ENCODE data around the gene DLGAP1. TPM values are rescaled to one million over a fixed set of nuclear protein-coding genes. Genes with fewer than 3 reads are reported as not detected.

The DLGAP1 gene
- total and polyA plus RNA-seq, 2 experiments from 2014 or later, result 3.1 to 6.5 TPM

DNA sequence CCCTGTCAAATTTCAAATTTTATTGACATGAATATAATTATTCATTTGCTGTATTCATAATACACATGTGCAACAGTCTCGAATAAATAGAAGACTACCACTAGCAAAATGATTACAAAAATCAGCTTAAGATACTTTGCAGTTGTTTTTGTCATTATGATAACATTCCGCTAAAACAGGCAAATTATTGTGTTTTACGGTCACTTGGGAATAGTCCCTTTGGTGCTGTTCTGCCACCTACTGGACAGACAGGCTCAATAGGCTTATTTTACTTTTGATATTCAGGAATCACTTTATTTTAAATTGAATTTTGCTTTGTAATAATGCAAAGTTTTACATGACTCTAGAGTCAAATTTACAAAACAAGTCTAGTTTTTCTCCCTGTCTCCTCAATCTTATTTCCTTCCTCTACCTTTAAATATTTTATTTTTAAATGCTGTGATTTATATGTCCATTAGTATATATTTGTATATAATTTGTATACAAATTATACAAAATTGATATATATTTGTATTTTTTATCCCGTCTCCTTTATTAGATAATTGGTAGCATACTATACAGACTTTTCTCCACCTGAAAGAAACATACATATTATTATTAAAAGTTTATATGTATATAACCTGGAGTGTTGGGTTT, 456.3 kb downstream of the DLGAP1 start:
- H3K4me2 ChIP-seq, result peak overlapping the region; percentile 55
- no peak overlapping the region for H2AFZ ChIP-seq
- H3K9me2 ChIP-seq (replicated peaks; ENCODE audit: insufficient read depth), result no peaks in the 10 kb centered on the region
- no peaks in the 10 kb centered on the region for H3K4me1 ChIP-seq (ENCODE audit: insufficient read depth)
- TF ChIP-seq, protein P1, sequence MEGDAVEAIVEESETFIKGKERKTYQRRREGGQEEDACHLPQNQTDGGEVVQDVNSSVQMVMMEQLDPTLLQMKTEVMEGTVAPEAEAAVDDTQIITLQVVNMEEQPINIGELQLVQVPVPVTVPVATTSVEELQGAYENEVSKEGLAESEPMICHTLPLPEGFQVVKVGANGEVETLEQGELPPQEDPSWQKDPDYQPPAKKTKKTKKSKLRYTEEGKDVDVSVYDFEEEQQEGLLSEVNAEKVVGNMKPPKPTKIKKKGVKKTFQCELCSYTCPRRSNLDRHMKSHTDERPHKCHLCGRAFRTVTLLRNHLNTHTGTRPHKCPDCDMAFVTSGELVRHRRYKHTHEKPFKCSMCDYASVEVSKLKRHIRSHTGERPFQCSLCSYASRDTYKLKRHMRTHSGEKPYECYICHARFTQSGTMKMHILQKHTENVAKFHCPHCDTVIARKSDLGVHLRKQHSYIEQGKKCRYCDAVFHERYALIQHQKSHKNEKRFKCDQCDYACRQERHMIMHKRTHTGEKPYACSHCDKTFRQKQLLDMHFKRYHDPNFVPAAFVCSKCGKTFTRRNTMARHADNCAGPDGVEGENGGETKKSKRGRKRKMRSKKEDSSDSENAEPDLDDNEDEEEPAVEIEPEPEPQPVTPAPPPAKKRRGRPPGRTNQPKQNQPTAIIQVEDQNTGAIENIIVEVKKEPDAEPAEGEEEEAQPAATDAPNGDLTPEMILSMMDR (IDR thresholded peaks at IDR 0.05; ENCODE audit: poor library complexity), result peak; percentile 88
- TF ChIP-seq EZH2 (IDR thresholded peaks at IDR 0.05; ENCODE audit: borderline replicate concordance) (no peak), EZH2phosphoT487 (IDR thresholded peaks at IDR 0.05; ENCODE audit: low read depth, severe bottlenecking, unreplicated experiment) (no peak)
- no peak overlapping the region for H3K4me3 ChIP-seq
- peak; percentile 60 for DNase-seq (ENCODE audit: low spot score)
- no peaks in the 10 kb centered on the region for H3K9me3 ChIP-seq (ENCODE audit: low read depth)
- no peaks in the 10 kb centered on the region for H3K36me3 ChIP-seq (replicated peaks; ENCODE audit: insufficient read depth, low read depth)
- H3K79me2 ChIP-seq, result no peaks in the 10 kb centered on the region
- no peaks in the 10 kb centered on the region for H3K27me3 ChIP-seq
- no peaks in the 10 kb centered on the region for H4K20me1 ChIP-seq (ENCODE audit: insufficient read depth, poor library complexity, severe bottlenecking)
- WGBS (ENCODE audit: low lambda C conversion rate, missing lambda C conversion rate), result 19% methylated on average over 4 of the region's 4 CpGs
- H3K27ac ChIP-seq, result no peak overlapping the region

DNA sequence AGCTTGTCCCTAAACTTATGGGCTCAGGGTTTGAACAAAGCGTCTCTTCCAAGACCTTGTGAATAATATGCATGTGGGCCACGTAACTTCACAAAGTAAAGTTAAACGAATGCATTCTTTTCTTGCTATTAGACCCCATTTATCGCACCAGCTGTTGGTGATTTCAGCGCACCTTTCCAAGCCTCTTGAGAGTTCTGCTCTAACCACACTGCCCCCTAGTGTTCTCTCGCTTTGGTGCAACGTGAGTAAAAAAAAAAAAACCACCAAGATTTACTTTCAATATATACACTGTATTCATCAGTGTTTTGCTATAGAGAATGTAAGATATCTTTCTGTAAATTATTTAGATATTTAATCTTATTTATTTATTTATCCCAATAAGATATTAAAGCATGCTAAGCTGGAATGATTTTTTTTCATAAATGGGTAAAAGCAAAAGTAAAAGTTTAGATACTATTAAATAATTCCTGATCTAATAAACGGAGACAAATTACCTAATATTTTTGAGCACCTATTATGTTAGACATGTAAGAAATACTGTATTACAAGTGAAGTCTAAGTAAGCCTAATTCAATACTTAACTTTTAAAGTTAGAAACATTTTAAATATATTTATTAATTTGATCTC, 459.5 kb downstream of the DLGAP1 start:
- no peaks in the 10 kb centered on the region for H3K9me2 ChIP-seq (replicated peaks; ENCODE audit: insufficient read depth)
- H3K27ac ChIP-seq, result no peak overlapping the region
- no peaks in the 10 kb centered on the region for H3K4me1 ChIP-seq (ENCODE audit: insufficient read depth)
- no peaks in the 10 kb centered on the region for H3K36me3 ChIP-seq (replicated peaks; ENCODE audit: insufficient read depth, low read depth)
- H3K9me3 ChIP-seq (ENCODE audit: low read depth), result no peaks in the 10 kb centered on the region
- no peak overlapping the region for H3K4me3 ChIP-seq
- WGBS (ENCODE audit: low lambda C conversion rate, missing lambda C conversion rate), result 20% methylated on average over 8 of the region's 8 CpGs
- peak; percentile 87 for DNase-seq (ENCODE audit: low spot score)
- H3K4me2 ChIP-seq, result peak overlapping the region; percentile 54
- no peaks in the 10 kb centered on the region for H3K27me3 ChIP-seq
- no peaks in the 10 kb centered on the region for H3K79me2 ChIP-seq
- H4K20me1 ChIP-seq (ENCODE audit: insufficient read depth, poor library complexity, severe bottlenecking), result no peaks in the 10 kb centered on the region
- H2AFZ ChIP-seq, result no peak overlapping the region
- TF ChIP-seq, protein P1 (IDR thresholded peaks at IDR 0.05; ENCODE audit: poor library complexity), result peak; percentile 93
- no peak for TF ChIP-seq EZH2phosphoT487 (IDR thresholded peaks at IDR 0.05; ENCODE audit: low read depth, severe bottlenecking, unreplicated experiment)
- TF ChIP-seq EZH2 (IDR thresholded peaks at IDR 0.05; ENCODE audit: borderline replicate concordance), result no peak

DNA sequence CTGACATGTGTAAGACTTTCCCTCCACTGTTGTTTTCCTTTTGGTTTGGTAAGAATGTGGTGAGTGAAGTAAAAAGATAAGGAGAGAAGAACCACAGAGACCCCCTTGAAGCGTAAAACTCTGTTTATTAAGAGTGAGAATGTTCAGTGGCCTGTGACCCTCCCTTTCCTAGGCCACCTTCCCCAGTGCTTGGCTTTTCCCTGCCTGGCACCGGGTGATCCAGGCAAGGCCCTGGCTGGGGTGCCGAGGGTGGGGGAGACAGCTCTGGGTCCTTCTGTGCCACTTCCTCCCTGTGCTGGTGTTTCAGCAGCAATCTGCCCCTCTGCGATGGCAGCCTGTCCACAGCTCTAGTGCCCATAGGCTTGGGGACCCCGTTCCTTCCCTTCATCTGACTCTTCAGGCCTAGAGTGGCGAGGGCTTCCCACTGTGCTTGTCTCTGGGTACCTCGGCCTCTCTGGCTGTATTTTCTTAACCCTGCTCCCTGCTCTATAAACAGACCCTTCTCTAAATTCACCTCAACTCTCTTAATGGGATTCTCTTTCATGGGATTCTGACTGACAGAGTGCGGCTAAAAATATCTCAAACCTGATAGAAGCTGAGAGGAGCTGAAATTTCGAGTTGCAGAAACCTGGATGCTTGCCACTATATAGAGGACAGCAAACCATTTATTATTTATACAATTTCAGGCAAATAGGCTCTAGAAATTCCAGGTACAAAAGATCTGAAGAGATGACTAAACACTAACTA, 461.0 kb downstream of the DLGAP1 start:
- Histone ChIP-seq H3K36me3 (replicated peaks; ENCODE audit: insufficient read depth, low read depth) (no peaks in the 10 kb centered on the region), H3K4me3 (no peak overlapping the region), H3K9me2 (replicated peaks; ENCODE audit: insufficient read depth) (no peaks in the 10 kb centered on the region), H3K27ac (no peak overlapping the region), H3K9me3 (ENCODE audit: low read depth) (no peaks in the 10 kb centered on the region), H3K4me2 (no peak overlapping the region), H3K79me2 (no peaks in the 10 kb centered on the region), H3K4me1 (ENCODE audit: insufficient read depth) (no peaks in the 10 kb centered on the region), H3K27me3 (no peaks in the 10 kb centered on the region), H4K20me1 (ENCODE audit: insufficient read depth, poor library complexity, severe bottlenecking) (no peaks in the 10 kb centered on the region), H2AFZ (no peak overlapping the region)
- TF ChIP-seq EZH2 (IDR thresholded peaks at IDR 0.05; ENCODE audit: borderline replicate concordance), result no peak
- TF ChIP-seq EZH2phosphoT487 (IDR thresholded peaks at IDR 0.05; ENCODE audit: low read depth, severe bottlenecking, unreplicated experiment), result no peak
- DNase-seq (ENCODE audit: low spot score), result no peak
- 84% methylated on average over 9 of the region's 9 CpGs for WGBS (ENCODE audit: low lambda C conversion rate, missing lambda C conversion rate)

DNA sequence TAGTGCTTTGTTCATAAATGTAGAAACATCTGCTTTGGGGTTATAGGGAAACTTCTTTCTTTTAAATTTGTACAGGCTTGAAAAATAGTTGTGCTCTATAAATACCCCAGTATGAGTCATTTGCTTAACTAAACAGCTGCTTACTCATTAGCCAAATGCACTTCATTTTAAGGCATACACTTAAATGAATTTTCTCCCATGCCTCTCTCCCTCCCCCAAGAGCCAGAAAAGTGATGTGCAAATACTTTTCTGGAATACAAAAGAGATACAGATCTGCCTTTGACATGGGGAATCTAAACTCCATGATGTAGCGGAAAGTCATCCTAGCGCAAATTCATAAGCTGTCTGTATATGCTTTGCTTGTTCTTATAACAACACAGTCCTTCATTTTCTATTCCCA, 469.4 kb downstream of the DLGAP1 start:
- no peaks in the 10 kb centered on the region for H4K20me1 ChIP-seq (ENCODE audit: insufficient read depth, poor library complexity, severe bottlenecking)
- H3K9me3 ChIP-seq (ENCODE audit: low read depth), result no peaks in the 10 kb centered on the region
- no peaks in the 10 kb centered on the region for H3K36me3 ChIP-seq (replicated peaks; ENCODE audit: insufficient read depth, low read depth)
- no peak for TF ChIP-seq EZH2phosphoT487 (IDR thresholded peaks at IDR 0.05; ENCODE audit: low read depth, severe bottlenecking, unreplicated experiment)
- TF ChIP-seq, protein P1 (IDR thresholded peaks at IDR 0.05; ENCODE audit: poor library complexity), result no peak
- TF ChIP-seq EZH2 (IDR thresholded peaks at IDR 0.05; ENCODE audit: borderline replicate concordance), result no peak
- H3K27me3 ChIP-seq, result no peaks in the 10 kb centered on the region
- no peak overlapping the region for H3K4me3 ChIP-seq
- 94% methylated on average over 2 of the region's 2 CpGs for WGBS (ENCODE audit: low lambda C conversion rate, missing lambda C conversion rate)
- H3K27ac ChIP-seq, result peak overlapping the region; percentile 53
- H3K9me2 ChIP-seq (replicated peaks; ENCODE audit: insufficient read depth), result no peaks in the 10 kb centered on the region
- no peak for DNase-seq (ENCODE audit: low spot score)
- no peak overlapping the region for H2AFZ ChIP-seq
- H3K4me1 ChIP-seq (ENCODE audit: insufficient read depth), result peaks cover 16% of the 10 kb centered on the region
- no peaks in the 10 kb centered on the region for H3K79me2 ChIP-seq
- no peak overlapping the region for H3K4me2 ChIP-seq
